Caco-2 (cell line): ENCODE data around the gene ASB9. TPM values are rescaled to one million over a fixed set of nuclear protein-coding genes. Genes with fewer than 3 reads are reported as not detected.

Experiments used
- BruUV-seq: library from RNA; stranded (reverse); fragments of 400-500 nt; replicated peaks from 2 replicates; lab custom pipeline; 2021; lab: Mats Ljungman, UMichigan
- CTCF ChIA-PET: fragments of 300-600 bp; sonication (Branson Sonifier 250); formaldehyde crosslinking; loops from one replicate; lab custom pipeline; 2022; ENCODE audit warnings: antibody characterized with exemption; lab: Charles Lee
- POLR2A ChIA-PET: fragments of 300-600 bp; sonication (Branson Sonifier 250); formaldehyde crosslinking; loops from one replicate; lab custom pipeline; 2022; ENCODE audit warnings: antibody characterized with exemption; lab: Charles Lee
- DNase-seq, 2 experiments: peaks; one replicate each; pipeline versions ENCODE4 v3.0.0 to v3.0.0-alpha.2; 2020 to 2022
- H3K27me3 ChIP-seq: replicated peaks from 2 replicates; pipeline ENCODE4 v1.6.0; 2011; ENCODE audit warnings: low read length; ENCODE audit not compliant: control insufficient read depth, insufficient read depth
- H3K36me3 ChIP-seq: 2 replicates; pipeline ENCODE4 v1.5.1; 2011; ENCODE audit warnings: low read length; ENCODE audit not compliant: control insufficient read depth, insufficient read depth
- H3K4me1 ChIP-seq: fragments of 250-450 bp; sonication (Bioruptor Pico); 2 replicates; pipeline ENCODE4 v1.5.1; 2020; ENCODE audit warnings: mild to moderate bottlenecking
- H3K4me3 ChIP-seq: 2 replicates; pipeline ENCODE4 v1.5.1; 2011; ENCODE audit warnings: low read depth, mild to moderate bottlenecking, control low read depth, low read length
- H3K9me3 ChIP-seq: fragments of 250-450 bp; sonication (Bioruptor Pico); 2 replicates; pipeline ENCODE4 v1.5.1; 2020; ENCODE audit warnings: mild to moderate bottlenecking, moderate library complexity
- H3K27ac Mint-ChIP-seq: one replicate; pipeline ENCODE4 v1.8.0; 2022; ENCODE audit warnings: mixed read lengths; ENCODE audit not compliant: unreplicated experiment
- H3K27me3 Mint-ChIP-seq: one replicate; pipeline ENCODE4 v1.8.0; 2022; ENCODE audit warnings: mixed read lengths; ENCODE audit not compliant: insufficient read depth, unreplicated experiment
- H3K36me3 Mint-ChIP-seq: one replicate; pipeline ENCODE4 v1.8.0; 2022; ENCODE audit warnings: mild to moderate bottlenecking, mixed read lengths; ENCODE audit not compliant: insufficient read depth, unreplicated experiment
- H3K4me1 Mint-ChIP-seq: one replicate; pipeline ENCODE4 v1.8.0; 2022; ENCODE audit warnings: low read depth, mixed read lengths; ENCODE audit not compliant: unreplicated experiment
- H3K4me3 Mint-ChIP-seq: one replicate; pipeline ENCODE4 v1.8.0; 2022; ENCODE audit warnings: mild to moderate bottlenecking, moderate library complexity, mixed read lengths; ENCODE audit not compliant: unreplicated experiment
- H3K9me3 Mint-ChIP-seq: one replicate; pipeline ENCODE4 v1.8.0; 2022; ENCODE audit warnings: mixed read lengths; ENCODE audit not compliant: unreplicated experiment
- intact Hi-C: fragments of 100-400 bp; cut with micrococcal nuclease; formaldehyde crosslinking; loops from one replicate; pipeline ENCODE4 v1.10.0; 2022; ENCODE audit not compliant: unreplicated experiment
- total RNA-seq: library from RNA; stranded (reverse); gene quantifications from 2 replicates; pipeline ENCODE4 v1.2.3, GENCODE V29; 2022
- TF ChIP-seq, protein P1 (sequence below), 2 experiments: fragments of 200-600 bp in 1 of 2; IDR thresholded peaks; 1 replicate in 1 of 2; 2 replicates in 1 of 2; pipeline versions ENCODE4 v1.5.1 to v1.8.0; 2011 to 2022; ENCODE audit warnings: antibody characterized with exemption in 1 of 2, control low read depth in 1 of 2, inconsistent platforms in 1 of 2, low read depth in 1 of 2, low read length in 1 of 2, mild to moderate bottlenecking in 1 of 2, moderate library complexity in 1 of 2; ENCODE audit not compliant: insufficient read depth in 1 of 2, severe bottlenecking in 1 of 2, unreplicated experiment in 1 of 2

ASB9 gene
- total RNA-seq, 1 experiment from 2014 or later, result 4.6 TPM

DNA sequence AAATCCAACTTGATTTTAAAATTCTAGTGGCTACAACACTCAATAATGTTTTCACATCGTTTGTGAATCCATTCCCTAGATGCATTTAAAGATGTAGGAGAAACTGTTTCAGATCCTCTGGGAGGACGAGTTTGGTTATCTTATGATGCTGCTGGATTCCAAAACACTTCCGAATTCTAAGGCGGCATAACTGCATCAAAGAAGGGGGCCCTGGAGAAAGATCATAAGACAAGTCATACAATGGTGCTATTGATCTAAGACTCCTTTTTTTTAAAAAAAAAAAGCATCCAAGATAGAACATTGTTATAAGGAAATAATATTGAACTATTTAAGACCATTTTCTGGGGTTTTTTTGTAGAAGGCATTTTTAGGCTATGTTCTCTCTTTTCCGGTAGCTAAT lies 25.5 kb downstream of the ASB9 start:
- Mint-ChIP-seq H3K36me3 (no peaks in the 10 kb centered on the region), H3K27me3 (no peaks in the 10 kb centered on the region), H3K4me1 (no peaks in the 10 kb centered on the region), H3K4me3 (no peak overlapping the region), H3K27ac (no peak overlapping the region), H3K9me3 (no peaks in the 10 kb centered on the region)
- CTCF ChIA-PET, result no interaction called here
- no peak for DNase-seq
- intact Hi-C loops, result no loop called here
- H3K4me1 ChIP-seq, result no peaks in the 10 kb centered on the region
- no peaks in the 10 kb centered on the region for H3K36me3 ChIP-seq
- TF ChIP-seq, protein P1, sequence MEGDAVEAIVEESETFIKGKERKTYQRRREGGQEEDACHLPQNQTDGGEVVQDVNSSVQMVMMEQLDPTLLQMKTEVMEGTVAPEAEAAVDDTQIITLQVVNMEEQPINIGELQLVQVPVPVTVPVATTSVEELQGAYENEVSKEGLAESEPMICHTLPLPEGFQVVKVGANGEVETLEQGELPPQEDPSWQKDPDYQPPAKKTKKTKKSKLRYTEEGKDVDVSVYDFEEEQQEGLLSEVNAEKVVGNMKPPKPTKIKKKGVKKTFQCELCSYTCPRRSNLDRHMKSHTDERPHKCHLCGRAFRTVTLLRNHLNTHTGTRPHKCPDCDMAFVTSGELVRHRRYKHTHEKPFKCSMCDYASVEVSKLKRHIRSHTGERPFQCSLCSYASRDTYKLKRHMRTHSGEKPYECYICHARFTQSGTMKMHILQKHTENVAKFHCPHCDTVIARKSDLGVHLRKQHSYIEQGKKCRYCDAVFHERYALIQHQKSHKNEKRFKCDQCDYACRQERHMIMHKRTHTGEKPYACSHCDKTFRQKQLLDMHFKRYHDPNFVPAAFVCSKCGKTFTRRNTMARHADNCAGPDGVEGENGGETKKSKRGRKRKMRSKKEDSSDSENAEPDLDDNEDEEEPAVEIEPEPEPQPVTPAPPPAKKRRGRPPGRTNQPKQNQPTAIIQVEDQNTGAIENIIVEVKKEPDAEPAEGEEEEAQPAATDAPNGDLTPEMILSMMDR (IDR thresholded peaks at IDR 0.05; ENCODE audit: insufficient read depth in 1 of 2, low read depth in 1 of 2, low read length in 1 of 2, severe bottlenecking in 1 of 2, unreplicated experiment in 1 of 2), result no peak
- POLR2A ChIA-PET, result no interaction called here
- no TSS peak for BruUV-seq
- H3K4me3 ChIP-seq, result no peak overlapping the region
- no peaks in the 10 kb centered on the region for H3K27me3 ChIP-seq
- H3K9me3 ChIP-seq, result no peaks in the 10 kb centered on the region

DNA sequence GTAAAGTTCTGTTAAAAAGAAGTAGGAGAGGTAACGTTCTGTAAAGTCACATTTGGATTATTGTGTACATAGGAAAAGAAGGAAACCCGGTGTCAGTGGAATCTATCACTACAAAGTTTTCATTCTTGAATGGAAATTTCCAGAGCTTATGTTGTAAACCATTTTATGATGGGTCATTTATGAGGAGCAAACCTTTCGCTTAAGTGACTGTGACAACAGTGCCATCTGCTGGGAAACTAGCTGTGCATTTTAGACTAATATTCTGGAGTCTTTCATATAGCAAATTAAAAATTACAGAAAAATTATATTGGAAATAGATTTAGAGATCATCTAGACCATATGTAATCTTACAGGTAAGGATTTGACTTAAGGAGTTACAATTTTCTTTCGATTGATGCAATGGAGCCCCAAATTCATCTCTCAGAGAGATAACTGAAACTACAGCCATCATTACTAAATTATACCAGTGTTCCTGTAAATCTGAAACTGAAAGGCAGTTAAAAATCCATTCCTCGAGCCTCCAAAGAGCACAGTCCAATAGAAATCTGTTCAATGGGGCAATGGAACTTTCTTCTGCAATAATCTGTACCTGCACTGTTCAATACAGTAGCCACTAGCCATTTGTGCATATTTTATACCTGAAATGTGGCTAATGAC lies 26.9 kb downstream of the ASB9 start:
- H3K36me3 ChIP-seq, result no peaks in the 10 kb centered on the region
- intact Hi-C loops, result loop anchor here (1.0 kb wide), 2 partner anchors 100 to 1204 kb away; no protein-coding TSS in a partner anchor
- H3K9me3 ChIP-seq, result no peaks in the 10 kb centered on the region
- TF ChIP-seq, protein P1 (IDR thresholded peaks at IDR 0.05; ENCODE audit: insufficient read depth in 1 of 2, low read depth in 1 of 2, low read length in 1 of 2, severe bottlenecking in 1 of 2, unreplicated experiment in 1 of 2), result peak; percentile 25 to 26
- Mint-ChIP-seq H3K27ac (no peak overlapping the region), H3K4me1 (no peaks in the 10 kb centered on the region), H3K27me3 (no peaks in the 10 kb centered on the region), H3K4me3 (no peak overlapping the region), H3K36me3 (no peaks in the 10 kb centered on the region), H3K9me3 (no peaks in the 10 kb centered on the region)
- H3K27me3 ChIP-seq, result no peaks in the 10 kb centered on the region
- no peak overlapping the region for H3K4me3 ChIP-seq
- no TSS peak for BruUV-seq
- no peaks in the 10 kb centered on the region for H3K4me1 ChIP-seq
- POLR2A ChIA-PET, result no interaction called here
- CTCF ChIA-PET, result interaction anchor here (1.1 kb wide), 2 partner anchors 99 to 136 kb away, joined by 6 to 8 read pairs; no protein-coding TSS in a partner anchor
- peak; percentile 24 to 36 for DNase-seq

DNA sequence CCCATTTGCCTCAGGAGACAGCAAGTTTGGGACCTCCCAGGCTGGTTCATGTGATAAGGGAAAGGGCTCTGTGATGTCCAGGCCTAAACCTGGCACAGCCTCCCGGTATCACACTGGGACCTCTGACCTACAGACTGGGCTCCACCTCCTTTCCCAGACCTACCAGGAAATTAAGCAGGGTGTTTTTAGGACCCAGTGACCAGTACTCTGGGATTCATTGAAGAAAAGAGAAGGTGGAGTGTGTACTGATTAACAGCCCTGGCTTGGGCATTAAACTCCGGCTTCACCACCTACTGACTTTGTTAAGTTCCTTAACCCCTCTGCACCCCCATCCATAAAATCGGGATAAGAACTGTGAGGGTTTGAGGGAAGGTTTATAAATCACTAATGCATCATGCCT lies 28.6 kb downstream of the ASB9 start:
- Mint-ChIP-seq H3K36me3 (no peaks in the 10 kb centered on the region), H3K4me1 (no peaks in the 10 kb centered on the region), H3K27me3 (no peaks in the 10 kb centered on the region), H3K27ac (no peak overlapping the region), H3K9me3 (no peaks in the 10 kb centered on the region), H3K4me3 (no peak overlapping the region)
- CTCF ChIA-PET, result no interaction called here
- no peak overlapping the region for H3K4me3 ChIP-seq
- H3K9me3 ChIP-seq, result no peaks in the 10 kb centered on the region
- H3K4me1 ChIP-seq, result no peaks in the 10 kb centered on the region
- H3K27me3 ChIP-seq, result no peaks in the 10 kb centered on the region
- POLR2A ChIA-PET, result no interaction called here
- BruUV-seq, result no TSS peak
- intact Hi-C loops, result no loop called here
- no peak for DNase-seq
- no peaks in the 10 kb centered on the region for H3K36me3 ChIP-seq
- TF ChIP-seq, protein P1 (IDR thresholded peaks at IDR 0.05; ENCODE audit: insufficient read depth in 1 of 2, low read depth in 1 of 2, low read length in 1 of 2, severe bottlenecking in 1 of 2, unreplicated experiment in 1 of 2), result no peak
